ENCODE data around the gene SMARCAL1. TPM values are rescaled to one million over a fixed set of nuclear protein-coding genes. Genes with fewer than 3 reads are reported as not detected.
A peak's percentile ranks its signal among the peaks of the same experiment; 100 is the strongest.

SMARCAL1 gene
- total and polyA plus RNA-seq, 2 donors (not counting 1 experiment from before 2014, with no cell fraction given): 20.2 to 46.7 TPM

DNA sequence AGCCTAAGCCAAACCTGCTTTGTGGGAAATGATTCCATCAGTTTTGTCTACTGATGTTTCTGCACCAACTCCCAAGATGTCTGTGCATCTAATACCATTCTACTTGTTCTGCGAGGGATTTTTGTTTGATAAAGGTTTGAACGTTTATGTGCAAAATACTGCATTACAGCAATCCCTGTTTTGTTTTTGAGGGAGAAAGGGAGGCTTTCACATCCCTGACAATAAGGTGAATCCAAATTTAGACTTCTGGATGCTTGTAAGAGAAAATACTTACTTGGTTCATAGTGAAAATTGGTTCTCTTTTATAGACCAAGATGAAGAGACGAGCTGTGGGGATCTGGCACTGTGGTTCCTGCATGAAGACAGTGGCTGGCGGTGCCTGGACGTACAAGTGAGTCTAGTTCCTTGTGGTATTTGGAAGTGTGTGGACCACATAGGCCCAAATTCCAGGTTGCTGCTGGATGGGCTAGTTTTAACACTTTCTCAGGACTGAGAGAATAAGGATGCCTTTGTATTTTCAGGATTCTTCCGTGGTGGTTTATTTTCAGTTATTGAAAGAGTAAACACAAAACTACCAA, 87.4 kb downstream of the SMARCAL1 start:
- H3K27me3 Mint-ChIP-seq: no peaks in the 10 kb centered on the region
- POLR2A ChIA-PET: no interaction called here
- H3K4me3 Mint-ChIP-seq: peak overlapping the region; percentile 98
- no peak for ATAC-seq (ENCODE audit: low read depth)
- CTCF ChIA-PET: no interaction called here
- Histone ChIP-seq H3K9me3 (ENCODE audit: control extremely low read depth in 1 of 3, control insufficient read depth in 2 of 3, insufficient read depth in 1 of 3, low read length in 2 of 3) (no peaks in the 10 kb centered on the region), H3K79me2 (ENCODE audit: control insufficient read depth, insufficient read depth, low read length) (peaks cover 32% of the 10 kb centered on the region), H3K36me3 (replicated peaks in 1 of 2; ENCODE audit: control extremely low read depth in 1 of 2, control insufficient read depth in 1 of 2, extremely low read depth in 1 of 2, insufficient read depth in 2 of 2, low read length in 1 of 2) (peaks cover 4 to 55% of the 10 kb centered on the region in 2 experiments), H3K27ac (ENCODE audit: low read length in 2 of 2) (peak overlapping the region; percentile 79 to 92), H2AFZ (ENCODE audit: insufficient read depth, low read depth, low read length, poor library complexity, severe bottlenecking) (no peak overlapping the region), H3K4me1 (ENCODE audit: control insufficient read depth in 2 of 2, insufficient read depth in 2 of 2, low read length in 2 of 2) (peaks cover 24 to 25% of the 10 kb centered on the region in 2 donors), H3K27me3 (replicated peaks in 1 of 4; ENCODE audit: control extremely low read depth in 1 of 4, control insufficient read depth in 3 of 4, insufficient read depth in 4 of 4, low read length in 3 of 4) (no peaks in the 10 kb centered on the region), H3K4me2 (replicated peaks; ENCODE audit: low read depth, low read length, poor library complexity, severe bottlenecking) (peak overlapping the region; percentile 68), H3K4me3 (ENCODE audit: control extremely low read depth in 1 of 5, extremely low read depth in 1 of 5, insufficient read depth in 1 of 5, low read depth in 2 of 5, low read length in 4 of 5) (peak overlapping the region; percentile 65 to 96 (median 92)), H3K9ac (ENCODE audit: low read length) (peak overlapping the region; percentile 98), H4K20me1 (ENCODE audit: control insufficient read depth, insufficient read depth, low read length, poor library complexity, severe bottlenecking) (peaks cover 50% of the 10 kb centered on the region)
- 45% methylated on average over 3 of the region's 6 CpGs for WGBS (ENCODE audit: insufficient coverage)
- peak overlapping the region; percentile 97 for H3K27ac Mint-ChIP-seq
- intact Hi-C loops (cut with micrococcal nuclease): loop anchor here (2.0 to 10.0 kb wide), 3 partner anchors 385 to 1187 kb away; partner anchors contain the start of genes ATIC and MREG
- no peaks in the 10 kb centered on the region for H3K9me3 Mint-ChIP-seq (ENCODE audit: insufficient read depth)
- peaks cover 64% of the 10 kb centered on the region for H3K4me1 Mint-ChIP-seq
- DNase-seq: no peak
- TF ChIP-seq, protein P1, sequence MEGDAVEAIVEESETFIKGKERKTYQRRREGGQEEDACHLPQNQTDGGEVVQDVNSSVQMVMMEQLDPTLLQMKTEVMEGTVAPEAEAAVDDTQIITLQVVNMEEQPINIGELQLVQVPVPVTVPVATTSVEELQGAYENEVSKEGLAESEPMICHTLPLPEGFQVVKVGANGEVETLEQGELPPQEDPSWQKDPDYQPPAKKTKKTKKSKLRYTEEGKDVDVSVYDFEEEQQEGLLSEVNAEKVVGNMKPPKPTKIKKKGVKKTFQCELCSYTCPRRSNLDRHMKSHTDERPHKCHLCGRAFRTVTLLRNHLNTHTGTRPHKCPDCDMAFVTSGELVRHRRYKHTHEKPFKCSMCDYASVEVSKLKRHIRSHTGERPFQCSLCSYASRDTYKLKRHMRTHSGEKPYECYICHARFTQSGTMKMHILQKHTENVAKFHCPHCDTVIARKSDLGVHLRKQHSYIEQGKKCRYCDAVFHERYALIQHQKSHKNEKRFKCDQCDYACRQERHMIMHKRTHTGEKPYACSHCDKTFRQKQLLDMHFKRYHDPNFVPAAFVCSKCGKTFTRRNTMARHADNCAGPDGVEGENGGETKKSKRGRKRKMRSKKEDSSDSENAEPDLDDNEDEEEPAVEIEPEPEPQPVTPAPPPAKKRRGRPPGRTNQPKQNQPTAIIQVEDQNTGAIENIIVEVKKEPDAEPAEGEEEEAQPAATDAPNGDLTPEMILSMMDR (IDR thresholded peaks at IDR 0.05): no peak
- TF ChIP-seq EZH2 (IDR thresholded peaks at IDR 0.05; ENCODE audit: borderline replicate concordance, insufficient read depth, low read depth, low read length, poor library complexity, severe bottlenecking): no peak

DNA sequence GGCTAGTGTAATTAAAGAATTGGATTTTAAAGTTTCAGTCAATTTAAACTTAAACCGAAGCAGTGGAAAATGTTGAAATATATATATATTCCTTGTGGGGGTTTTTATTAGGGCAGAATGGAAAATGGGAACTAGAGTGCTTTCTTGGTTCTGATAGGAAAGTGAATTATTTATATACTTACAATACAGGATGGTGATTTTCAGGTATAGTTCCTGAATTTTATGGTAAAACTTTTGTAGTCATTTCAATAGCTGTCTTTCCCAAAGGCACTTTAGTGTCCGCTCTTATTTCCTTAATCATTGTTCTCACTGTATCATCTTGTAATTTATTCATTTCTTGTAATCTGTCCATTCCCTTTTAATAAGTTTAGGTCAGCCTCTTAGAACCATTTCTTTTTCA, 88.3 kb downstream of the SMARCAL1 start:
- H3K4me1 Mint-ChIP-seq: peaks cover 58% of the 10 kb centered on the region
- ChIA-PET POLR2A (no interaction called here), CTCF (no interaction called here)
- no peak overlapping the region for H3K27ac Mint-ChIP-seq
- intact Hi-C loops (cut with micrococcal nuclease): no loop called here
- H3K27ac ChIP-seq (ENCODE audit: low read length in 2 of 2): peak overlapping the region in 1 of 2 donors; percentile 92
- H3K79me2 ChIP-seq (ENCODE audit: control insufficient read depth, insufficient read depth, low read length): peaks cover 32% of the 10 kb centered on the region
- H2AFZ ChIP-seq (ENCODE audit: insufficient read depth, low read depth, low read length, poor library complexity, severe bottlenecking): no peak overlapping the region
- peaks cover 55% of the 10 kb centered on the region for H4K20me1 ChIP-seq (ENCODE audit: control insufficient read depth, insufficient read depth, low read length, poor library complexity, severe bottlenecking)
- ATAC-seq (ENCODE audit: low read depth): no peak
- peaks cover 24 to 25% of the 10 kb centered on the region in 2 donors for H3K4me1 ChIP-seq (ENCODE audit: control insufficient read depth in 2 of 2, insufficient read depth in 2 of 2, low read length in 2 of 2)
- H3K36me3 ChIP-seq (replicated peaks in 1 of 2; ENCODE audit: control extremely low read depth in 1 of 2, control insufficient read depth in 1 of 2, extremely low read depth in 1 of 2, insufficient read depth in 2 of 2, low read length in 1 of 2): peaks cover 4 to 60% of the 10 kb centered on the region in 2 experiments
- WGBS (ENCODE audit: insufficient coverage): no CpG with 5 or more reads among the region's 2 CpGs
- no peaks in the 10 kb centered on the region for H3K27me3 Mint-ChIP-seq
- DNase-seq: no peak
- peak overlapping the region; percentile 68 for H3K4me2 ChIP-seq (replicated peaks; ENCODE audit: low read depth, low read length, poor library complexity, severe bottlenecking)
- H3K4me3 ChIP-seq (ENCODE audit: control extremely low read depth in 1 of 5, extremely low read depth in 1 of 5, insufficient read depth in 1 of 5, low read depth in 2 of 5, low read length in 4 of 5): no peak overlapping the region
- TF ChIP-seq EZH2 (IDR thresholded peaks at IDR 0.05; ENCODE audit: borderline replicate concordance, insufficient read depth, low read depth, low read length, poor library complexity, severe bottlenecking): no peak
- TF ChIP-seq, protein P1 (IDR thresholded peaks at IDR 0.05): no peak
- peak overlapping the region; percentile 98 for H3K4me3 Mint-ChIP-seq
- H3K9ac ChIP-seq (ENCODE audit: low read length): peak overlapping the region; percentile 98
- H3K9me3 ChIP-seq (ENCODE audit: control extremely low read depth in 1 of 3, control insufficient read depth in 2 of 3, insufficient read depth in 1 of 3, low read length in 2 of 3): no peaks in the 10 kb centered on the region
- H3K27me3 ChIP-seq (replicated peaks in 1 of 4; ENCODE audit: control extremely low read depth in 1 of 4, control insufficient read depth in 3 of 4, insufficient read depth in 4 of 4, low read length in 3 of 4): no peaks in the 10 kb centered on the region
- H3K9me3 Mint-ChIP-seq (ENCODE audit: insufficient read depth): no peaks in the 10 kb centered on the region

Measured in B cell (primary cell).